ENCODE measurements around the gene BRAT1. TPM values are rescaled to one million over a fixed set of nuclear protein-coding genes. Genes with fewer than 3 reads are reported as not detected.

BRAT1 gene
- total RNA-seq, 1 donor from 2014 or later, result 19.7 TPM

- Histone ChIP-seq H3K27me3 (ENCODE audit: insufficient read depth, low read length) (no peaks in the 10 kb centered on the region), H4K20me1 (ENCODE audit: insufficient read depth, low read length) (peaks cover 42% of the 10 kb centered on the region), H3K27ac (ENCODE audit: low read depth, low read length) (no peak overlapping the region), H3K9ac (ENCODE audit: low read length) (no peak overlapping the region), H3K36me3 (ENCODE audit: insufficient read depth, low read length) (peaks cover 4% of the 10 kb centered on the region), H3K4me2 (ENCODE audit: low read length) (peak overlapping the region; percentile 18), H3K9me3 (ENCODE audit: insufficient read depth, low read depth, low read length) (no peaks in the 10 kb centered on the region), H2AFZ (ENCODE audit: low read depth, low read length) (no peak overlapping the region), H3K4me3 (ENCODE audit: insufficient read depth, low read depth, low read length) (no peak overlapping the region), H3K4me1 (ENCODE audit: insufficient read depth, low read length) (peaks cover 72% of the 10 kb centered on the region), H3K79me2 (ENCODE audit: insufficient read depth, low read length) (peaks cover 26% of the 10 kb centered on the region)
- no peak for TF ChIP-seq EZH2 (IDR thresholded peaks at IDR 0.05; ENCODE audit: insufficient read depth, low read length)
- Mint-ChIP-seq H3K4me3 (ENCODE audit: unreplicated experiment) (no peak overlapping the region), H3K27ac (ENCODE audit: unreplicated experiment) (no peak overlapping the region), H3K27me3 (ENCODE audit: low read depth, unreplicated experiment) (no peaks in the 10 kb centered on the region), H3K4me1 (ENCODE audit: low read depth, unreplicated experiment) (peaks cover 24% of the 10 kb centered on the region), H3K9me3 (ENCODE audit: unreplicated experiment) (no peaks in the 10 kb centered on the region), H3K36me3 (ENCODE audit: low read depth, unreplicated experiment) (peaks cover 4% of the 10 kb centered on the region)
- FAIRE-seq (no peak), DNase-seq (ENCODE audit: low read depth) (no peak)
Measured at GRCh38 chr7:2526659-2527504, 28.4 kb downstream of the BRAT1 start.

GRCh38 chr7:2525658-2526630 is 29.4 kb downstream of the BRAT1 start:
- Mint-ChIP-seq H3K36me3 (ENCODE audit: low read depth, unreplicated experiment) (peaks cover 4% of the 10 kb centered on the region), H3K9me3 (ENCODE audit: unreplicated experiment) (no peaks in the 10 kb centered on the region), H3K27me3 (ENCODE audit: low read depth, unreplicated experiment) (no peaks in the 10 kb centered on the region), H3K27ac (ENCODE audit: unreplicated experiment) (no peak overlapping the region), H3K4me3 (ENCODE audit: unreplicated experiment) (peak overlapping the region; percentile 54), H3K4me1 (ENCODE audit: low read depth, unreplicated experiment) (peaks cover 25% of the 10 kb centered on the region)
- Histone ChIP-seq H3K27ac (ENCODE audit: low read depth, low read length) (no peak overlapping the region), H3K4me3 (ENCODE audit: insufficient read depth, low read depth, low read length) (no peak overlapping the region), H4K20me1 (ENCODE audit: insufficient read depth, low read length) (peaks cover 50% of the 10 kb centered on the region), H3K4me1 (ENCODE audit: insufficient read depth, low read length) (peaks cover 78% of the 10 kb centered on the region), H3K27me3 (ENCODE audit: insufficient read depth, low read length) (no peaks in the 10 kb centered on the region), H2AFZ (ENCODE audit: low read depth, low read length) (no peak overlapping the region), H3K4me2 (ENCODE audit: low read length) (no peak overlapping the region), H3K9ac (ENCODE audit: low read length) (no peak overlapping the region), H3K79me2 (ENCODE audit: insufficient read depth, low read length) (peaks cover 35% of the 10 kb centered on the region), H3K9me3 (ENCODE audit: insufficient read depth, low read depth, low read length) (no peaks in the 10 kb centered on the region), H3K36me3 (ENCODE audit: insufficient read depth, low read length) (peaks cover 4% of the 10 kb centered on the region)
- DNase-seq (ENCODE audit: low read depth) (no peak), FAIRE-seq (no peak)
- TF ChIP-seq CTCF (IDR thresholded peaks at IDR 0.05; ENCODE audit: insufficient read depth, low read depth, low read length), result no peak
- TF ChIP-seq EZH2 (IDR thresholded peaks at IDR 0.05; ENCODE audit: insufficient read depth, low read length), result no peak

Measured in astrocyte (in vitro differentiated cells and primary cell).